HFFc6 (cell line): Measurements from ENCODE around the gene COA8. TPM values are rescaled to one million over a fixed set of nuclear protein-coding genes. Genes with fewer than 3 reads are reported as not detected.

Experiments used
- DNase-seq: peaks from one replicate; pipeline ENCODE4 v3.0.0-alpha.2; 2018
- H3K27ac Mint-ChIP-seq: 2 replicates; pipeline ENCODE4 v1.8.0; 2020; ENCODE audit warnings: mild to moderate bottlenecking, mixed read lengths
- H3K27me3 Mint-ChIP-seq: 2 replicates; pipeline ENCODE4 v1.8.0; 2021; ENCODE audit warnings: mild to moderate bottlenecking, moderate library complexity, mixed read lengths; ENCODE audit not compliant: insufficient read depth
- H3K36me3 Mint-ChIP-seq: 2 replicates; pipeline ENCODE4 v1.8.0; 2021; ENCODE audit warnings: low read depth, mixed read lengths
- H3K4me1 Mint-ChIP-seq: 2 replicates; pipeline ENCODE4 v1.8.0; 2020; ENCODE audit warnings: low read depth, mixed read lengths
- H3K4me3 Mint-ChIP-seq: 2 replicates; pipeline ENCODE4 v1.8.0; 2020; ENCODE audit warnings: mild to moderate bottlenecking, moderate library complexity, mixed read lengths
- H3K9me3 Mint-ChIP-seq: 2 replicates; pipeline ENCODE4 v1.8.0; 2020; ENCODE audit warnings: mild to moderate bottlenecking, mixed read lengths
- CTCF ChIP-seq: fragments of 200-600 bp; sonication (generic); IDR thresholded peaks from 2 replicates; pipeline ENCODE4 v1.5.0; 2021; ENCODE audit warnings: antibody characterized with exemption, mild to moderate bottlenecking
- total RNA-seq, 6 experiments: library from RNA; stranded (reverse); fragmentation: NEBNext Ultra II Directional; extraction: Animal tissue kit (Norgen Biotek cat#: 25700); gene quantifications; 2 replicates in 1 of 6; 3 replicates in 5 of 6; pipeline ENCODE4 v1.2.3, GENCODE V29; 2021

Gene COA8
- total RNA-seq, 6 experiments from 2014 or later, result 38.7 to 54.8 (median 46.9) TPM

GRCh38 chr14:103520657-103521437 lies 41.9 kb upstream of the COA8 start:
- Mint-ChIP-seq H3K4me3 (peak overlapping the region; percentile 32; the same call in 1 of the 2 replicates), H3K9me3 (no peaks in the 10 kb centered on the region), H3K27ac (no peak overlapping the region), H3K4me1 (peaks cover 27% of the 10 kb centered on the region), H3K36me3 (no peaks in the 10 kb centered on the region), H3K27me3 (peaks cover 13% of the 10 kb centered on the region)
- DNase-seq, result no peak
- peak; percentile 68 for TF ChIP-seq CTCF

- Mint-ChIP-seq H3K36me3 (no peaks in the 10 kb centered on the region), H3K9me3 (no peaks in the 10 kb centered on the region), H3K4me3 (no peak overlapping the region; the same call in 1 of the 2 replicates), H3K4me1 (peaks cover 27% of the 10 kb centered on the region), H3K27ac (no peak overlapping the region), H3K27me3 (peaks cover 10% of the 10 kb centered on the region)
- no peak for DNase-seq
- TF ChIP-seq CTCF, result peak; percentile 9; the same call in 1 of the 2 replicates
Measured at GRCh38 chr14:103521438-103521950, 41.3 kb upstream of the COA8 start.

- Mint-ChIP-seq H3K4me3 (no peak overlapping the region), H3K36me3 (no peaks in the 10 kb centered on the region), H3K4me1 (peaks cover 30% of the 10 kb centered on the region), H3K27ac (no peak overlapping the region), H3K27me3 (peaks cover 10% of the 10 kb centered on the region), H3K9me3 (no peaks in the 10 kb centered on the region)
- TF ChIP-seq CTCF, result no peak
- DNase-seq, result no peak
Measured at GRCh38 chr14:103521951-103522563, 40.7 kb upstream of the COA8 start.

- Mint-ChIP-seq H3K4me3 (no peak within 1 kb of the TSS), H3K4me1 (peaks cover 31% of the 10 kb centered on the region), H3K36me3 (no peaks in the 10 kb centered on the region), H3K9me3 (no peaks in the 10 kb centered on the region), H3K27me3 (peaks cover 8% of the 10 kb centered on the region), H3K27ac (no peak within 1 kb of the TSS)
- no peak for DNase-seq
- no peak for TF ChIP-seq CTCF
Measured at GRCh38 chr14:103522649-103523574, 39.8 kb upstream of the COA8 start, which contains the start of gene CKB. Gene CKB, minus strand, starts transcription at chr14:103522830. Its CDS starts 337 bp downstream, at chr14:103522493.

- DNase-seq, result no peak
- H3K9me3 Mint-ChIP-seq, result no peaks in the 10 kb centered on the region
Measured at GRCh38 chr14:103523575-103523954, 39.2 kb upstream of the COA8 start.

More at GRCh38 chr14:103523575-103523954, 39.2 kb upstream of the COA8 start:
- H3K4me3 Mint-ChIP-seq, result no peak overlapping the region
- peaks cover 8% of the 10 kb centered on the region for H3K27me3 Mint-ChIP-seq
- peaks cover 34% of the 10 kb centered on the region for H3K4me1 Mint-ChIP-seq
- H3K27ac Mint-ChIP-seq, result no peak overlapping the region
- no peaks in the 10 kb centered on the region for H3K36me3 Mint-ChIP-seq
- TF ChIP-seq CTCF, result no peak
